NCI-H1930 (cell line): Measurements from ENCODE around the gene SALL4.
A peak's percentile ranks its signal among the peaks of the same experiment; 100 is the strongest.
"Not testable (repeated sequence)": the region's sequence is repeated elsewhere in the genome, so short reads cannot be mapped to it uniquely, and the experiment has no call there.

Experiments
- DNase-seq, 2 experiments: peaks; one replicate each; lab custom pipeline; 2025; lab: John Stamatoyannopoulos, UW

SALL4 gene

DNA sequence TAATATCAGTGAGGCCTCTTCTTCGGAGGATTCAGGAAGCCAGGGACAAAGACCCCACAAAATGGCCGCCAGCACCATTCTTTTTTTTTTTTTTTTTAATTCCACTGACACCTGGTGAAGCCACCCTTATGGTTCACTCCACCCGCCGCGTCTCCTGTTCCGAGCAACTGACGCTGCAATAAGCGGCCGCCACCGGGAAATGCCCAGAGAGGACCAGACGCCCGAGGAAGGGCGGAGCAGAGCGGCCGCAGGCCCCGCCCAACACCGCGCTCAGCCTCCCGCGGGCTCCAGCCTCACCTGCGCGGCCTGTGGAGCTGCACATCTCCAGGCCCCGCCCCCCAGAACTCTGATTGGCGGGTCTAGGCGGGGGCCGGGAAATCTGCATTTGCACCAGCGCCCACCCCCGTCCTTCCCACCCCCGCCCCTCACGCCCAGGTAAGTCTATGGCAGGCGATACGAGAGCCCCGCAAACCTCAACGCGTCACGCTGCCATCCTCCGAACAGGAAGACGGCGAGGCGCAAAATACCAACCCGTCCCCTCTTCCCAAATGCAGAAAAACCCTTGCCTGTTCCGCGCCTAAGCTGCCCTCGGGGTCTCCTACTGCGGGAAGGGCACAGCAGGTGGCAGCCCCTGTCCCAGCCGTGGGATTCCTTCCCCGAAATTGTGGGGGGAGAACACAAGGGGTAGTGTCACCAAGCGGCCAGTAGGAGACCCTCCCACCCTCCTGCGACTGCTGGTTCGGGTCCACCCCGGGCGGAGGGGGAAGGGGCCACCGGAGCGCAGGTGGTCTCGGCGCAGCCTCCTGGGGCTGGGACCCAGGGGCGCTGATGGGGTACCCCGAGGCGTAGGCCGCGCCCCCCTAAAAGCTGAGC, 35.1 kb downstream of the SALL4 start:
- peak; percentile 92 to 93 for DNase-seq

DNA sequence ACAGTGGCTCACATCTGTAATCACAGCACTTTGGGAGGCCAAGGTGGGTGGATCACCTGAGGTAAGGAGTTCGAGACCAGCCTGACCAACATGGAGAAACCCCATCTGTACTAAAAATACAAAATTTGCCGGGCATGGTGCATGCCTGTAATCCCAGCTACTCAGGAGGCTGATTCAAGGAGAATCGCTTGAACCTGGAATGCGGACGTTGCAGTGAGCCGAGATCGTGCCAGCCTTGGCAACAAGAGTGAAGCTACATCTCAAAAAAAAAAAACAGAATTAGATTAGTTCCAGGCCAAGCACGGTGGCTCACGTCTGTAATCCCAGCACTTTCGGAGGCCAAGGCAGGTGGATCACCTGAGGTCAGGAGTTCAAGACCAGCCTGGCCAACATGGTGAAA, 36.9 kb downstream of the SALL4 start:
- DNase-seq, result not testable (repeated sequence)

- DNase-seq, result no peak
These were observed 38.2 kb downstream of the SALL4 start for GRCh38 chr20:51763965-51764602.

GRCh38 chr20:51760905-51761546, 41.3 kb downstream of the SALL4 start:
- DNase-seq, result no peak

DNA sequence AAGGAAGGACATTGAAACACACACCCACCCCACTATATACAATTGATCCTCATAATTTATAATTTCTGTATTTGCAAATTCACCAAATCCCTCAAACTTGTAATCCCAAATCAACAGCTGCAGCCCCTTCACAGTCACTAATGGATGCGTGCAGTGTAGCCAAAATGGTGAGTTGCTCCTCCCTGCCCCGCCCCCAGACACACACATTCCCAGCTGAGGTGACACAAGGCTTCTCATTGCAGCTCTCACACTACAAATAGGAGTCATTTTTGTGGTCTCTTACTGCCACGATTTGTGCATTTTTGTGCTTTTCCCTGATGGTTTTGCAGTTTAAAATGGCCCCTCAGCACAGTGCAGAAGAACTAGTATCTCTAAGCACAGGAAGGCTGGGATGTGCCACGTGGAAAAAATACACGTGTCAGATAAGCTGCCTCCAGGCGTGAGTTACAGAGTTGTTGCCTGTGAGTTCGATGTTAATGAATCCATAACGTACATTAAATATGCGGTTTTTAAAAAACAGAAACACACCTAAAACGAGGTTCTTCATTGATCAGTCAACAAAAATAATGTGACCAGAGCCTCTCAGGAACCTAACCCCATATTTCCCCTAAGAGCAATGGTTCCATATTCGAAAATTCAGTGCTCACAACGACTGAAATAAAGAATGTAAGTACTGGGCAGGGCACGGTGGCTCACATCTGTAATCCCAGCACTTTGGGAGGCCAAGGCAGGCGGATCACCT, 42.4 kb downstream of the SALL4 start:
- DNase-seq, result no peak

- DNase-seq, result no peak
These were observed 43.3 kb downstream of the SALL4 start for GRCh38 chr20:51758978-51759544.

DNA sequence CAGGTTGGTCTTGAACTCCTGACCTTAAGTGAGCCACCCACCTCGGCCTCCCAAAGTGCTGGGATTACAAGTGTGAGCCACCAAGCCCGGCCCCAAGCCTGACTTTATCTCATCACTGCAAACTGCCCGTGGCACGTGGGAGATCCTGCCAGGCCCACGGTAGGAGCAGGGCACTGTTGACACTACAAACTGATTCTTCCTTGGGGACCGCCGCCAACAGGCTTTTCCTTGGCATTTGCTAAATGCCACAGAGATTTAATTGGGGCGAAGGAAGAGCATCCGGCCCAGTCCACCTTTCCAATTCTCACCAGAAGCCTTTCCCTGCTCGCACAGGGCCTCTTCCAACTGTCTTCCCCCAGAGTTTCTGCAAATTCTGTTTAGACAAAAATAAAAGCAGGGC, 45.1 kb downstream of the SALL4 start:
- no peak for DNase-seq

DNA sequence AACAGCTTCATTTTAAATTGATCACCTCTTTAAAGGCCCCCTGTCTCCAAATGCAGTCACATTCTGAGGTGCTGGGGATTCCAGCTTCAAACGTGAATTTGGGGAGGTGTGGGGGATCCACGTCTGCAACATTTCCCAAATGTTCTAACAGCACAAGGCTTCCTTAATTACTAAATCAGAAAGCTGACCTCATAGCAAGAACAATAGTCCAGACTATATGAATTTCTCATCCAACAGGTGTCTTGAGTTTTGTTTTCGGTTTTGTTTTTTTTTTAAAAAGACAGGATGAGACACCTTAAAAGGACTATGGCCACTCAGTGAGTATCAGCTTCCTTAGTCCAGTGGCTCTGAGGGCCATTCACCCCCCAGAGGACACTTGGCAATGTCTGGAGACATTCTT, 45.7 kb downstream of the SALL4 start:
- no peak for DNase-seq

DNA sequence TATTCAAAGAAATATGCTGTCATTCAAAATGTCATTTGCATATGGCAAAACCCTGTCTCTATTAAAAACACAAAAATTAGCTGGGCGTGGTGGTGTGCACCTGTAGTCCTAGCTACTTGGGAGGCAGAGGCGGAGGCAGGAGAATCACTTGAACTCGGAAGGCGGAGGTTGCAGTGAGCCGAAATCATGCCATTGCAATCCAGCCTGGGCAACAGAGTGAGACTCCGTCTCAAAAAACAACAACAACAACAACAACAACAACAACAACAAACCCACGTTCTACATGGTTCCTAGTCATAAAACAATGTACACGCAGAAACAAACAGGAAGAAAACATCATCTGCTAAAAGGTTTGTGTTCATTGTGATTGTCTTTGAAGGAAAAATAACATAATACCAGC, 49.1 kb downstream of the SALL4 start:
- not testable (repeated sequence) for DNase-seq

DNA sequence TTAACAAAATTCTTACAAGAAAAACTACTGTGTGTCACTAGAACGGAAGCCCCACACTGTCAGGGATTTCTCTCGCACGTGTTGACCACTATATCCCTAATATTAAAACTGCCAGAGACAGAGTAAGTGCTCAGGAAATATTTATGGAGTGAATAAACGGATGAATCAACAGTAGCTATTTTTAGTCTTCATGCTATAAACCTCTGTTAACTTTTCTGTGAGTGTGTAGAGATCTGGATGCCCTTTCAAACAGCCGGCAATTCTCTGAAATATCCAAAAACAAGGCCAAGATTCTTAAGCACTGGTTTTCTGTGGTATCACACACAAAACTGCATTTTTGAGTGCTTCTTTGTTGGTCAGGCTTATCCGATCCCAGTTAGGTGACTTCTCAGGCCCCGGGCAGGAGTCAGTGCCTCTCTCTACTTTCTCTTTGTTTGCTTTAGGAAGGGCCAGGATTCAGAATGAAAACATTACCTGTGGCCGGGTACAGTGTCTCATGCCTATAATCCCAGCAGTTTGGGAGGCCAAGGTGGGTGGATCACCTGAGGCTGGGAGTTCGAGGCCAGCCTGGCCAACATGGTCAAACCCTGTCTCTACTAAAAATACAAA, 49.9 kb downstream of the SALL4 start:
- no peak for DNase-seq

- no peak for DNase-seq
These were observed 51.4 kb downstream of the SALL4 start for GRCh38 chr20:51750770-51751388.

- DNase-seq, result no peak
These were observed 52.1 kb downstream of the SALL4 start for GRCh38 chr20:51750037-51750769.

- DNase-seq, result no peak
These were observed 52.7 kb downstream of the SALL4 start for GRCh38 chr20:51749674-51750036.

- no peak for DNase-seq
These were observed 55.0 kb downstream of the SALL4 start for GRCh38 chr20:51747182-51747911.

- DNase-seq, result no peak
These were observed 56.5 kb downstream of the SALL4 start for GRCh38 chr20:51745804-51746203.

DNA sequence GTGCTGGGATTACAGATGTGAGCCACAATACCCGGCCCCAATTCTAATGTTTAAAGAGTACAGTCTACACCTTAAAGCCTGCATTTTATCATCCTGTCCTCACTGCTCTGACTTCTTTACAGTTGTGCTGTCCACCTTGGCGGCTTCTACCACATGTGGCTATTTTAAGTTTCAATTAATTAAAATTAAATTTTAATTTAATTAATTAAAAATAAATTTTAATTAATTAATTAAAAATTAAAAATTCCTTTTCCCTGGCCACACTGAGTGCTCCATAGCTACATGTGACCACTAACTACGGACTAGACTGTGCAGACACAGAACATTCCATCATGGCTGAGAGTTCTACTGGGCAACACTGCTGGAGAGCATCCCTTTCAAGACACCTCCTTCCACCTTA, 61.5 kb downstream of the SALL4 start:
- no peak for DNase-seq

DNA sequence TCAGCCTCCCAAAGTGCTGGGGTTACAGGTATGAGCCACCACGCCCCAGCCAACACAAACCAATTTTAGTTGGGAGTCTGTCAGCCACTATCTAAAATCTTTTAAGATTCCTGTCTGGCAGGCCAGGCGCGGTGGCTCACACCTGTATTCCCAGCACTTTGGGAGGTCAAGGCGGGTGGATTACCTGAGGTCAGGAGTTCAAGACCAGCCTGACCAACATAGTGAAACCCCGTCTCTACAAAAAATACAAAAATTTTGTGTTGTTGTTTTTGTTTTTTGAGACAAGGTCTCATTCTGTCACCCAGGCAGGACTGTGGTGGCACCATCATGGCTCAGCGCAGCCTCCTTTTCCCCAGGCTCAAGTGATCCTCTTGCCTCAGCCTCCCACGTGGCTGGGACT, 62.0 kb downstream of the SALL4 start:
- not testable (repeated sequence) for DNase-seq

- no peak for DNase-seq
These were observed 62.5 kb downstream of the SALL4 start for GRCh38 chr20:51739722-51740249.

DNA sequence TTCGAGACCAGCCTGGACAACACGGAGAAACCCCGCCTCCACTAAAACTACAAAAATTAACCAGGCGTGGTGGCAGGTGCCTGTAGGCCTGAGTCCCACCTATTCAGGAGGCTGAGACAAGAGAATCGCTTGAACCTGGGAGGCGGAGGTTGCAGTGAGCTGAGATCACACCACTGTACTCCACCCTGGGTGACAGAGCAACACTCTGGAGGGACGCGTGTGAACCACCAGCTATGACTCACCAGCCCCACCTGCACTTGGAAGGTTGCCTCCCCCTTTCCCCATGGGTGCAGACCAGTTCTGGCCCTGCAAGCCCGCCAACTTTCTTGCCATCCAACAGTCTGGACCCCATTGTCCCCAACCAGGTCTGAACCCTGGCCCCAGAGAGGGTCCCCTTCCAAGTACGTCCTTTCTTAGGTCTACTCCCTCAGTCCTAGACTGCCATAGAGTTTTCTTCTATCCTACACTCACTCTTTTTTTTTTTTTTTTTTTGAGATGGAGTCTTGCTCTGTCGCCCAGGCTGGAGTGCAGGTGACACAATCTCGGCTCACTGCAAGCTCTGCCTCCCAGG, 63.4 kb downstream of the SALL4 start:
- no peak for DNase-seq
